GM20431 (cell line): ENCODE results near the gene RHAG.

ENCODE experiments used
- in situ Hi-C: fragments of 300-500 bp; cut with MseI, MboI; formaldehyde crosslinking; loops from one replicate; pipeline ENCODE4 v1.15.0; 2020; ENCODE audit warnings: low sequenced_read_pairs; ENCODE audit not compliant: unreplicated experiment

RHAG gene

DNA sequence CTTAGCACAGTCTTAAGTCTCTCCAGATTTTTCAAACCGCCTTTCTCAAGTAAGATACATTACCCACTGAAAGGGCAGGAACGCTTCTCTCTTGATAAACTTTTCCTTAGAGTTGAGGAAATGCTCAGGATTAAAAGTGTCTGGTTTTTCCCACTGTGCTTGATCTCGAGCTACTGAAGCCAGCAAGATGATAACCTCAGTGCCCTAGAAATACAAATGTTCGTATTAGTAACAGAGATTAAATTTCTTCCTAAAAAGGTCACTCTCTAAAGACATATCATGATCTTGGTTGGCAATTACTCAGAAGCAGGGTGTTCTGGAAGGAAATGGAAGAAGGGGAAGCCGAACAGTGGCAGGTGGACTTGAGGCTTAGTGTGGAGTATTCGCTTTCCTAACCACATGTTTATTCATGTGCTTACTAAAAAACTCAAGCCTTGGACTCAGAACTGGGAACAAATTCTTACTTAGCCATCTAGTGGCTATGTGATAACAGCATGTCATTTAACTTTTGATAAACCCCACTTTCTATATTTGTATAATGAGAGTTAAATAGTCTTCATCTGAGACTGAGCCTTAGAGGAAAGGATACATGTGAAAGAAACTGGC, 66.1 kb downstream of the RHAG start:
- in situ Hi-C loops, result no loop called here

GRCh38 chr6:49565855-49566254, 70.8 kb downstream of the RHAG start:
- in situ Hi-C loops, result no loop called here

- in situ Hi-C loops, result no loop called here
These were observed 71.4 kb downstream of the RHAG start for GRCh38 chr6:49565261-49565660.

GRCh38 chr6:49564552-49564951, 72.1 kb downstream of the RHAG start:
- in situ Hi-C loops, result no loop called here

DNA sequence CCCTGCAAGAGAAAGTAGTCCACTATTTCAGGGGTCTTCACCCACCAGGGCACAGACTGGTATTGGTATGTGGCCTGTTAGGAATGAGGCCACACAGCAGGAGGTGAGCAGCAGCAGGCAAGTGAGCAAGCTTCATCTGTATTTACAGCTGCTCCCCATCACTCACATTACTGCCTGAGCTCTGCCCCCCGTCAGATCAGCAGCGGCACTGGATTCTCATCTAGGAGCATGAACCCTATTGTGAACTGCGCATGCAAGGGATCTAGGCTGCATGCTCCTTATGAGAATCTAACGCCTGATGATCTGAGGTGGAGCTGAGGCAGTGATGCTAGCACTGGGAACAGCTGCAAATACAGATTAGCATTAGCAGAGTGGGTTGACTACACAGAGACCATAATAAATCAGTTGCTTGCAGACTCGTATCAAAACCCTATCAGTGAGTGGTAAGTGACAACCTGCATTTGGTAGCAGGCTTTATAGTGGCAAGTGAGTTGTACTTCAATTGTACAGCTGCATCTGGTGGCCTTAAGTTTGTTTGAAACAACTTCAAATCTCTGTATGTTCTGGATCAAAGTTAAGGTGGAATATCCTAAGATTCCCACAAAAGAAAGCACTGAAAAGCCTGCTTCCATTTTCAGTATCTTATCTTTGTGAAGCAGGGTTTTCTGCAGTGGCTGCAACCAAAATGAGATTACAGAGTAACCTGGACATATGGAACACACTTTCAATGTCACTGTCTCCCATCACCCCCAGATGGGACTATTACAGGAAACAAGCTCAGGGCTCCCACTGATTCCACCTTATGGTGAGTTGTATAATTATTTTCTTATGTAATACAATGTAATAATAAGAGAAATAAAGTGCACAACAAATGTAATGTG, 73.4 kb downstream of the RHAG start:
- in situ Hi-C loops, result no loop called here

GRCh38 chr6:49558238-49558637, 78.4 kb downstream of the RHAG start:
- in situ Hi-C loops, result no loop called here

- in situ Hi-C loops, result no loop called here
These were observed 79.5 kb downstream of the RHAG start for GRCh38 chr6:49557177-49557576.

DNA sequence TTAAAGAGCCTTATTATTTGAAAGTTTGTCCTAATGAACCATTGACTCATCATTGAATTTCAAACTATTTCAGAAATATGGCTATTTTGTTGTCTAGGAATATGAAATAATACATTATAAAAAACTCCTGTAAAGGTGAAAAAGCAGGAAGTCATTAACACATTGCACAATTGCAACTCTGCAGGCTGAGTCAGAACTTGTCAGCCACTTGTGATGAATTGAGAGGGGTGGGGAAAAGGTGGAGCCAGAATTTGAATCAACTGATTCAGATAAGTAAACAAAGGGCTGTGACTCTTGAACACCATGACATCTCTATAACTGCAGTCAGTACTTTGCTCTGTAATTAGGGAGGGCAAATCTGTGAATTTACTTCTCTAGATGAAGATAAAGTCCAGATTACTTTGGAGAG, 80.2 kb downstream of the RHAG start:
- in situ Hi-C loops, result no loop called here

- in situ Hi-C loops, result no loop called here
These were observed 80.7 kb downstream of the RHAG start for GRCh38 chr6:49555951-49556350.
